PC-3 (cell line): Measurements from ENCODE around the gene TMEM158. TPM values are rescaled to one million over a fixed set of nuclear protein-coding genes. Genes with fewer than 3 reads are reported as not detected.

Experiments
- ATAC-seq: fragments of 200-7000 bp; cut with Tn5 transposase; 2 replicates; pipeline ENCODE4 v1.9.1; 2020; ENCODE audit warnings: mild to moderate bottlenecking, moderate library complexity
- BruUV-seq: library from RNA; stranded (reverse); fragments of 400-500 nt; replicated peaks from 2 replicates; lab custom pipeline; 2021; lab: Mats Ljungman, UMichigan
- CTCF ChIA-PET: fragments of 300-600 bp; sonication (Branson Sonifier 250); formaldehyde crosslinking; loops from one replicate; lab custom pipeline; 2022; ENCODE audit warnings: antibody characterized with exemption; lab: Charles Lee
- POLR2A ChIA-PET: fragments of 300-600 bp; sonication (Branson Sonifier 250); formaldehyde crosslinking; loops from one replicate; lab custom pipeline; 2022; ENCODE audit warnings: antibody characterized with exemption; ENCODE audit not compliant: unreplicated experiment; lab: Charles Lee
- DNase-seq: peaks from one replicate; pipeline ENCODE4 v3.0.0-alpha.2; 2015
- H2AFZ ChIP-seq: fragments of 300-600 bp; sonication (generic); 2 replicates; pipeline ENCODE4 v1.6.0; 2016; ENCODE audit warnings: antibody characterized with exemption, low read length
- H3F3A ChIP-seq: fragments of 300-600 bp; sonication (generic); one replicate; pipeline ENCODE4 v1.6.0; 2017; ENCODE audit warnings: antibody characterized with exemption, low read length, control low read depth, mild to moderate bottlenecking; ENCODE audit not compliant: unreplicated experiment
- H3K27ac ChIP-seq: fragments of 300-600 bp; sonication (generic); 2 replicates; pipeline ENCODE4 v1.5.1; 2016; ENCODE audit warnings: mild to moderate bottlenecking, low read length
- H3K27me3 ChIP-seq: fragments of 300-600 bp; sonication (generic); 2 replicates; pipeline ENCODE4 v1.6.1; 2016; ENCODE audit warnings: low read length, mixed read lengths
- H3K36me3 ChIP-seq: fragments of 300-600 bp; sonication (generic); 2 replicates; pipeline ENCODE4 v1.6.1; 2016; ENCODE audit warnings: low read depth, mixed run types, low read length, mixed read lengths
- H3K4me1 ChIP-seq: fragments of 300-600 bp; sonication (generic); 2 replicates; pipeline ENCODE4 v1.5.1; 2016; ENCODE audit warnings: low read length; ENCODE audit not compliant: insufficient read depth
- H3K4me2 ChIP-seq: fragments of 300-600 bp; sonication (generic); 2 replicates; pipeline ENCODE4 v1.6.0; 2016; ENCODE audit warnings: low read length
- H3K4me3 ChIP-seq: fragments of 300-600 bp; sonication (generic); 2 replicates; pipeline ENCODE4 v1.5.1; 2016; ENCODE audit warnings: mild to moderate bottlenecking, low read length, mixed read lengths
- H3K79me2 ChIP-seq: fragments of 300-600 bp; sonication (generic); 2 replicates; pipeline ENCODE4 v1.6.1; 2017; ENCODE audit warnings: low read length, mixed read lengths
- H3K9ac ChIP-seq: fragments of 300-600 bp; sonication (generic); 2 replicates; pipeline ENCODE4 v1.6.0; 2016; ENCODE audit warnings: mild to moderate bottlenecking, low read length
- H3K9me2 ChIP-seq: fragments of 300-600 bp; sonication (generic); replicated peaks from 2 replicates; pipeline ENCODE4 v1.6.1; 2016; ENCODE audit warnings: mixed run types, low read length, mixed read lengths
- H3K9me3 ChIP-seq: fragments of 300-600 bp; sonication (generic); 2 replicates; pipeline ENCODE4 v1.6.1; 2016; ENCODE audit warnings: low read length, mixed read lengths
- H4K20me1 ChIP-seq: fragments of 300-600 bp; sonication (generic); 2 replicates; pipeline ENCODE4 v1.6.1; 2016; ENCODE audit warnings: low read length, mixed read lengths
- CTCF ChIP-seq: fragments of 300-600 bp; sonication (generic); conservative IDR thresholded peaks from 2 replicates; pipeline ENCODE4 v1.5.1; 2017; ENCODE audit warnings: antibody characterized with exemption, low read depth, mild to moderate bottlenecking, low read length
- EZH2 ChIP-seq: fragments of 300-600 bp; sonication (generic); IDR thresholded peaks from one replicate; pipeline ENCODE4 v1.6.1; 2017; ENCODE audit warnings: antibody characterized with exemption, mild to moderate bottlenecking, low read length; ENCODE audit not compliant: unreplicated experiment
- EZH2phosphoT487 ChIP-seq: fragments of 300-600 bp; sonication (generic); IDR thresholded peaks from 2 replicates; pipeline ENCODE4 v1.6.1; 2018; ENCODE audit warnings: mild to moderate bottlenecking, antibody characterized with exemption, low read length, borderline replicate concordance
- intact Hi-C: fragments of 100-400 bp; cut with micrococcal nuclease; formaldehyde crosslinking; loops from 2 replicates; pipeline ENCODE4 v1.9.0; 2023
- total RNA-seq: library from RNA; depleted of rRNA; stranded (reverse); fragments of >200 nt; gene quantifications from 2 replicates; pipeline ENCODE4 v1.2.3, GENCODE V29; 2014

Gene TMEM158
- total RNA-seq, 1 experiment from 2014 or later: 82.9 TPM

- no peaks in the 10 kb centered on the region for H3K36me3 ChIP-seq
- 0 out of 2 replicates have a peak, but pooled peaks cover 3% of the 10 kb centered on the region for H3K79me2 ChIP-seq
- no peak overlapping the region for H3K4me3 ChIP-seq
- intact Hi-C loops: loop anchor here (5.0 kb wide), 1 partner anchor 452 kb away; no protein-coding TSS in a partner anchor
- H3K4me1 ChIP-seq: peaks cover 23% of the 10 kb centered on the region
- no peaks in the 10 kb centered on the region for H3K9me3 ChIP-seq
- DNase-seq: no peak
- H3K9me2 ChIP-seq: no peaks in the 10 kb centered on the region
- CTCF ChIA-PET: interaction anchor here (0.5 kb wide), 1 partner anchor 82 kb away, joined by 3 read pairs; no protein-coding TSS in a partner anchor
- POLR2A ChIA-PET: no interaction called here
- TF ChIP-seq EZH2phosphoT487: no peak
- no peak for TF ChIP-seq CTCF
- TF ChIP-seq EZH2: no peak
- ATAC-seq: no peak
- no peak overlapping the region for H3K27ac ChIP-seq
- H4K20me1 ChIP-seq: no peaks in the 10 kb centered on the region
- peaks cover 7% of the 10 kb centered on the region for H3F3A ChIP-seq
- BruUV-seq: no TSS peak
- H3K27me3 ChIP-seq: no peaks in the 10 kb centered on the region
- H3K4me2 ChIP-seq: no peak overlapping the region
- no peak overlapping the region for H2AFZ ChIP-seq
- no peak overlapping the region for H3K9ac ChIP-seq
Measured at GRCh38 chr3:45215466-45215865, 10.6 kb downstream of the TMEM158 start.

- ChIA-PET CTCF (no interaction called here), POLR2A (no interaction called here)
- intact Hi-C loops: no loop called here
- Histone ChIP-seq H3K27me3 (no peaks in the 10 kb centered on the region), H3K79me2 (no peaks in the 10 kb centered on the region), H3K4me3 (no peak overlapping the region), H3K4me1 (peaks cover 26% of the 10 kb centered on the region), H3K36me3 (no peaks in the 10 kb centered on the region), H3K27ac (no peak overlapping the region), H2AFZ (no peak overlapping the region), H3K9me3 (no peaks in the 10 kb centered on the region), H4K20me1 (no peaks in the 10 kb centered on the region), H3K9ac (no peak overlapping the region), H3K4me2 (no peak overlapping the region), H3K9me2 (no peaks in the 10 kb centered on the region), H3F3A (peaks cover 7% of the 10 kb centered on the region)
- BruUV-seq: no TSS peak
- no peak for DNase-seq
- TF ChIP-seq EZH2: no peak
- TF ChIP-seq EZH2phosphoT487: no peak
- TF ChIP-seq CTCF: no peak
- no peak for ATAC-seq
Measured at GRCh38 chr3:45214061-45214680, 11.9 kb downstream of the TMEM158 start.

GRCh38 chr3:45212095-45212468 is 14.0 kb downstream of the TMEM158 start:
- Histone ChIP-seq H3F3A (no peaks in the 10 kb centered on the region), H3K4me3 (no peak overlapping the region), H3K4me2 (no peak overlapping the region), H3K9me3 (no peaks in the 10 kb centered on the region), H3K79me2 (no peaks in the 10 kb centered on the region), H2AFZ (no peak overlapping the region), H4K20me1 (no peaks in the 10 kb centered on the region), H3K4me1 (peaks cover 13% of the 10 kb centered on the region), H3K27me3 (no peaks in the 10 kb centered on the region), H3K9ac (no peak overlapping the region), H3K36me3 (no peaks in the 10 kb centered on the region), H3K27ac (no peak overlapping the region), H3K9me2 (no peaks in the 10 kb centered on the region)
- ChIA-PET POLR2A (no interaction called here), CTCF (no interaction called here)
- DNase-seq (no peak), ATAC-seq (no peak)
- no TSS peak for BruUV-seq
- TF ChIP-seq CTCF (no peak), EZH2phosphoT487 (no peak), EZH2 (no peak)
- intact Hi-C loops: no loop called here
